Amniotic stem cell (primary cell): ENCODE results near the gene TRAPPC14.
"Not testable (repeated sequence)": the region's sequence is repeated elsewhere in the genome, so short reads cannot be mapped to it uniquely, and the experiment has no call there.

ENCODE experiments used
- DNase-seq: peaks from one replicate; lab custom pipeline; 2025; lab: John Stamatoyannopoulos, UW

The TRAPPC14 gene

GRCh38 chr7:100153708-100154535 lies 4.6 kb downstream of the TRAPPC14 start:
- no peak for DNase-seq

- DNase-seq, result no peak
These were observed 5.4 kb downstream of the TRAPPC14 start for GRCh38 chr7:100152937-100153666.

- no peak for DNase-seq
These were observed 6.1 kb downstream of the TRAPPC14 start for GRCh38 chr7:100152404-100152803.

GRCh38 chr7:100148559-100149328 lies 9.8 kb downstream of the TRAPPC14 start, which contains the start of gene LAMTOR4:
Gene LAMTOR4 (plus strand): TSS chr7:100148918. CDS start chr7:100148973, 55 bp downstream.
- DNase-seq, result peak; percentile 97

GRCh38 chr7:100148225-100148558 lies 10.3 kb downstream of the TRAPPC14 start:
- no peak for DNase-seq

GRCh38 chr7:100147278-100147677 lies 11.2 kb downstream of the TRAPPC14 start:
- DNase-seq, result no peak

- DNase-seq, result not testable (repeated sequence)
These were observed 12.2 kb downstream of the TRAPPC14 start for GRCh38 chr7:100146350-100146749.

GRCh38 chr7:100142461-100142860 lies 16.1 kb downstream of the TRAPPC14 start:
- no peak for DNase-seq

GRCh38 chr7:100141555-100141949 lies 17.0 kb downstream of the TRAPPC14 start:
- DNase-seq, result no peak

GRCh38 chr7:100137851-100138760 lies 20.4 kb downstream of the TRAPPC14 start:
- no peak for DNase-seq

- peak; percentile 39 for DNase-seq
These were observed 25.8 kb downstream of the TRAPPC14 start for GRCh38 chr7:100132697-100133151.

- DNase-seq, result no peak
These were observed 26.4 kb downstream of the TRAPPC14 start for GRCh38 chr7:100132126-100132525.

- DNase-seq, result peak; percentile 9
These were observed 27.7 kb downstream of the TRAPPC14 start for GRCh38 chr7:100130608-100131453.

GRCh38 chr7:100130220-100130607 lies 28.3 kb downstream of the TRAPPC14 start:
- not testable (repeated sequence) for DNase-seq

GRCh38 chr7:100128637-100128963 lies 29.9 kb downstream of the TRAPPC14 start:
- DNase-seq, result no peak

GRCh38 chr7:100127866-100128636 lies 30.5 kb downstream of the TRAPPC14 start:
- DNase-seq, result no peak

GRCh38 chr7:100126931-100127865 lies 31.3 kb downstream of the TRAPPC14 start, which contains the start of gene MBLAC1:
Gene MBLAC1 (plus strand): TSS chr7:100126967. CDS start chr7:100127396, 429 bp downstream.
- DNase-seq, result peak; percentile 81

- DNase-seq, result no peak
These were observed 32.1 kb downstream of the TRAPPC14 start for GRCh38 chr7:100126239-100126930.
